GM21390 (cell line): Measurements from ENCODE around the gene PRF1.
"Not testable (repeated sequence)": the region's sequence is repeated elsewhere in the genome, so short reads cannot be mapped to it uniquely, and the experiment has no call there.

ENCODE experiments used
- ATAC-seq: cut with Tn5 transposase; IDR thresholded peaks from one replicate; pipeline ENCODE4 v1.9.1; 2021; ENCODE audit not compliant: unreplicated experiment

PRF1 gene

GRCh38 chr10:70594161-70594560 is 8.4 kb downstream of the PRF1 start:
- no peak for ATAC-seq

GRCh38 chr10:70593513-70593890 is 9.0 kb downstream of the PRF1 start:
- no peak for ATAC-seq

GRCh38 chr10:70592746-70593512 is 9.6 kb downstream of the PRF1 start:
- ATAC-seq: no peak

- ATAC-seq: no peak
Measured at GRCh38 chr10:70592186-70592735, 10.3 kb downstream of the PRF1 start.

GRCh38 chr10:70590655-70591416 is 11.7 kb downstream of the PRF1 start:
- peak; percentile 40 for ATAC-seq

- ATAC-seq: no peak
Measured at GRCh38 chr10:70589762-70590654, 12.5 kb downstream of the PRF1 start.

GRCh38 chr10:70588859-70589570 is 13.5 kb downstream of the PRF1 start:
- ATAC-seq: no peak

GRCh38 chr10:70588255-70588654 is 14.3 kb downstream of the PRF1 start:
- no peak for ATAC-seq

GRCh38 chr10:70587045-70587658 is 15.4 kb downstream of the PRF1 start:
- ATAC-seq: peak; percentile 55

- no peak for ATAC-seq
Measured at GRCh38 chr10:70586348-70586930, 16.1 kb downstream of the PRF1 start.

- ATAC-seq: no peak
Measured at GRCh38 chr10:70585578-70586169, 16.9 kb downstream of the PRF1 start.

GRCh38 chr10:70584909-70585544 is 17.5 kb downstream of the PRF1 start:
- ATAC-seq: no peak

- ATAC-seq: no peak
Measured at GRCh38 chr10:70584366-70584765, 18.2 kb downstream of the PRF1 start.

GRCh38 chr10:70583669-70584037 is 18.9 kb downstream of the PRF1 start:
- ATAC-seq: no peak

- no peak for ATAC-seq
Measured at GRCh38 chr10:70582793-70583668, 19.5 kb downstream of the PRF1 start.

- not testable (repeated sequence) for ATAC-seq
Measured at GRCh38 chr10:70581176-70581575, 21.4 kb downstream of the PRF1 start.

- no peak for ATAC-seq
Measured at GRCh38 chr10:70579234-70580002, 23.1 kb downstream of the PRF1 start.
